Ascending aorta (tissue), 2 donors: Measurements from ENCODE around the gene PPARD. TPM values are rescaled to one million over a fixed set of nuclear protein-coding genes. Genes with fewer than 3 reads are reported as not detected.

Experiments
- DNase-seq, 2 donors: peaks; one replicate each; pipeline ENCODE4 v3.0.0-alpha.2; 2019; ENCODE audit warnings: low spot score in 2 of 2
- H3K27ac ChIP-seq, 2 donors: fragments of 200-600 bp; sonication (generic); one replicate each; pipeline ENCODE4 v1.5.1; 2016 to 2017; ENCODE audit warnings: mild to moderate bottlenecking in 1 of 2
- H3K27me3 ChIP-seq: fragments of 200-600 bp; sonication (generic); one replicate; pipeline ENCODE4 v1.5.1; 2017
- H3K36me3 ChIP-seq, 2 donors: fragments of 200-600 bp; sonication (generic); one replicate each; pipeline ENCODE4 v1.5.1; 2016
- H3K4me1 ChIP-seq, 2 donors: fragments of 200-600 bp; sonication (generic); one replicate each; pipeline ENCODE4 v1.5.1; 2016 to 2017; ENCODE audit warnings: mild to moderate bottlenecking in 1 of 2
- H3K4me3 ChIP-seq, 2 donors: fragments of 200-600 bp; sonication (generic); one replicate each; pipeline ENCODE4 v1.5.1; 2016 to 2017; ENCODE audit warnings: mild to moderate bottlenecking in 1 of 2
- H3K9me3 ChIP-seq, 2 donors: fragments of 200-600 bp; sonication (generic); one replicate each; pipeline ENCODE4 v1.5.1; 2016
- CTCF ChIP-seq, 3 experiments: fragments of 200-600 bp in 2 of 3; fragments of 450-650 bp in 1 of 3; sonication (generic) in 2 of 3; IDR thresholded peaks; one replicate each; pipeline ENCODE4 v1.5.1; 2016 to 2019; ENCODE audit warnings: antibody characterized with exemption in 3 of 3, mild to moderate bottlenecking in 1 of 3, moderate library complexity in 1 of 3
- intact Hi-C: fragments of 100-400 bp; cut with DNase I; formaldehyde crosslinking; loops from one replicate; pipeline ENCODE4 v1.15.1; 2023
- total RNA-seq: library from RNA; depleted of rRNA; stranded (reverse); fragments of >200 nt; gene quantifications from one replicate; pipeline ENCODE4 v1.1.0, GENCODE V29; 2016

Gene PPARD
- total RNA-seq, 1 donor from 2014 or later, result 21.1 TPM

GRCh38 chr6:35463292-35463691 lies 120.9 kb downstream of the PPARD start:
- Histone ChIP-seq H3K36me3 (peaks cover 5 to 23% of the 10 kb centered on the region in 2 donors), H3K27ac (no peak overlapping the region), H3K4me3 (no peak overlapping the region), H3K9me3 (no peaks in the 10 kb centered on the region), H3K27me3 (no peaks in the 10 kb centered on the region), H3K4me1 (peaks cover 0 to 6% of the 10 kb centered on the region in 2 donors)
- no peak for DNase-seq
- TF ChIP-seq CTCF (IDR thresholded peaks at IDR 0.05), result no peak
- intact Hi-C loops, result no loop called here

- Histone ChIP-seq H3K27me3 (no peaks in the 10 kb centered on the region), H3K4me3 (no peak overlapping the region), H3K36me3 (peaks cover 2 to 17% of the 10 kb centered on the region in 2 donors), H3K4me1 (peaks cover 5 to 14% of the 10 kb centered on the region in 2 donors), H3K9me3 (no peaks in the 10 kb centered on the region), H3K27ac (no peak overlapping the region)
- TF ChIP-seq CTCF (IDR thresholded peaks at IDR 0.05), result no peak
- intact Hi-C loops, result no loop called here
- DNase-seq, result no peak
These were observed 123.3 kb downstream of the PPARD start for GRCh38 chr6:35465646-35466045.

GRCh38 chr6:35468181-35468979 lies 126.0 kb downstream of the PPARD start, which contains the start of gene RPL10A:
Gene RPL10A (plus strand): TSS chr6:35468401. CDS start chr6:35468435, 34 bp downstream.
- intact Hi-C loops, result loop anchor here (1.0 to 2.0 kb wide), 4 partner anchors 16 to 126 kb away; partner anchors contain the start of genes FANCE, PPARD and TEAD3
- Histone ChIP-seq H3K27me3 (no peaks in the 10 kb centered on the region), H3K27ac (peak within 1 kb of the TSS; percentile 84 to 88), H3K36me3 (peaks cover 26 to 33% of the 10 kb centered on the region in 2 donors), H3K9me3 (no peaks in the 10 kb centered on the region), H3K4me3 (peak within 1 kb of the TSS; percentile 72 to 78), H3K4me1 (peaks cover 5 to 19% of the 10 kb centered on the region in 2 donors)
- DNase-seq, result peak; percentile 82 to 97
- TF ChIP-seq CTCF (IDR thresholded peaks at IDR 0.05), result peak; percentile 97 to 98 (median 98)

- no peak for DNase-seq
- intact Hi-C loops, result loop anchor here (1.0 to 2.0 kb wide), 4 partner anchors 17 to 127 kb away; partner anchors contain the start of genes FANCE, PPARD and TEAD3
- H3K27me3 ChIP-seq, result no peaks in the 10 kb centered on the region
- no peak for TF ChIP-seq CTCF (IDR thresholded peaks at IDR 0.05)
- peaks cover 29 to 39% of the 10 kb centered on the region in 2 donors for H3K36me3 ChIP-seq
- H3K4me1 ChIP-seq, result peaks cover 5 to 19% of the 10 kb centered on the region in 2 donors
- peak overlapping the region; percentile 72 to 78 for H3K4me3 ChIP-seq
- peak overlapping the region; percentile 84 to 88 for H3K27ac ChIP-seq
- H3K9me3 ChIP-seq, result no peaks in the 10 kb centered on the region
These were observed 126.8 kb downstream of the PPARD start for GRCh38 chr6:35468980-35469750.

GRCh38 chr6:35469751-35470662 lies 127.6 kb downstream of the PPARD start:
- H3K4me3 ChIP-seq, result peak overlapping the region; percentile 72 to 78
- DNase-seq, result no peak
- H3K36me3 ChIP-seq, result peaks cover 38 to 47% of the 10 kb centered on the region in 2 donors
- TF ChIP-seq CTCF (IDR thresholded peaks at IDR 0.05), result no peak
- H3K27ac ChIP-seq, result peak overlapping the region; percentile 84 to 88
- H3K9me3 ChIP-seq, result no peaks in the 10 kb centered on the region
- no peaks in the 10 kb centered on the region for H3K27me3 ChIP-seq
- H3K4me1 ChIP-seq, result peaks cover 5 to 19% of the 10 kb centered on the region in 2 donors
- intact Hi-C loops, result loop anchor here (2.0 kb wide), 1 partner anchor 19 kb away; no protein-coding TSS in a partner anchor
